ENCODE measurements around the gene STAB2. TPM values are rescaled to one million over a fixed set of nuclear protein-coding genes. Genes with fewer than 3 reads are reported as not detected.

The STAB2 gene
- total and polyA plus RNA-seq, 3 donors from 2014 or later = 1.7 to 15.8 (median 2.7) TPM

- H3K36me3 ChIP-seq (ENCODE audit: low read depth, missing control alignments) = no peaks in the 10 kb centered on the region
- no peaks in the 10 kb centered on the region for H3K27me3 ChIP-seq
- no peak for DNase-seq
- intact Hi-C loops (cut with DNase I; ENCODE audit: low total_unique reads) = no loop called here
- H3K4me1 ChIP-seq = no peaks in the 10 kb centered on the region
- H3K9me3 ChIP-seq = no peaks in the 10 kb centered on the region
- H3K4me3 ChIP-seq = no peak overlapping the region
- H3K27ac ChIP-seq = no peak overlapping the region
- TF ChIP-seq CTCF (IDR thresholded peaks at IDR 0.05) = no peak
- no peak for TF ChIP-seq POLR2A (IDR thresholded peaks at IDR 0.05)
These were observed 120.4 kb downstream of the STAB2 start for GRCh38 chr12:103707446-103707845.

- DNase-seq = no peak
- Histone ChIP-seq H3K9me3 (no peaks in the 10 kb centered on the region), H3K4me3 (no peak overlapping the region), H3K4me1 (no peaks in the 10 kb centered on the region), H3K27ac (no peak overlapping the region), H3K36me3 (ENCODE audit: low read depth, missing control alignments) (no peaks in the 10 kb centered on the region), H3K27me3 (no peaks in the 10 kb centered on the region)
- intact Hi-C loops (cut with DNase I; ENCODE audit: low total_unique reads) = no loop called here
- TF ChIP-seq CTCF (IDR thresholded peaks at IDR 0.05) (no peak), POLR2A (IDR thresholded peaks at IDR 0.05) (no peak)
- 88 to 92% methylated on average over 1 of the region's 1 CpG for WGBS, 2 donors
These were observed 123.5 kb downstream of the STAB2 start for GRCh38 chr12:103710544-103710943.

GRCh38 chr12:103712216-103712615, 125.1 kb downstream of the STAB2 start:
- Histone ChIP-seq H3K4me1 (no peaks in the 10 kb centered on the region), H3K4me3 (no peak overlapping the region), H3K36me3 (ENCODE audit: low read depth, missing control alignments) (no peaks in the 10 kb centered on the region), H3K27me3 (no peaks in the 10 kb centered on the region), H3K9me3 (no peaks in the 10 kb centered on the region), H3K27ac (no peak overlapping the region)
- TF ChIP-seq CTCF (IDR thresholded peaks at IDR 0.05) (no peak), POLR2A (IDR thresholded peaks at IDR 0.05) (no peak)
- WGBS, 2 donors = 80 to 100% methylated on average over 1 to 2 of the region's 2 CpGs
- no peak for DNase-seq
- intact Hi-C loops (cut with DNase I; ENCODE audit: low total_unique reads) = no loop called here

GRCh38 chr12:103715494-103715893, 128.4 kb downstream of the STAB2 start:
- no peaks in the 10 kb centered on the region for H3K9me3 ChIP-seq
- H3K27me3 ChIP-seq = no peaks in the 10 kb centered on the region
- H3K36me3 ChIP-seq (ENCODE audit: low read depth, missing control alignments) = no peaks in the 10 kb centered on the region
- H3K4me1 ChIP-seq = no peaks in the 10 kb centered on the region
- no peak for DNase-seq
- H3K27ac ChIP-seq = no peak overlapping the region
- no peak overlapping the region for H3K4me3 ChIP-seq
- TF ChIP-seq CTCF (IDR thresholded peaks at IDR 0.05) = no peak
- no peak for TF ChIP-seq POLR2A (IDR thresholded peaks at IDR 0.05)
- intact Hi-C loops (cut with DNase I; ENCODE audit: low total_unique reads) = no loop called here
- WGBS, 2 donors = 93 to 94% methylated on average over 4 of the region's 4 CpGs

GRCh38 chr12:103716517-103717196, 129.6 kb downstream of the STAB2 start:
- WGBS, 2 donors = 81 to 84% methylated on average over 6 to 8 of the region's 8 CpGs
- H3K36me3 ChIP-seq (ENCODE audit: low read depth, missing control alignments) = no peaks in the 10 kb centered on the region
- TF ChIP-seq POLR2A (IDR thresholded peaks at IDR 0.05) = no peak
- TF ChIP-seq CTCF (IDR thresholded peaks at IDR 0.05) = no peak
- H3K27me3 ChIP-seq = no peaks in the 10 kb centered on the region
- H3K27ac ChIP-seq = no peak overlapping the region
- no peaks in the 10 kb centered on the region for H3K4me1 ChIP-seq
- no peak overlapping the region for H3K4me3 ChIP-seq
- no peak for DNase-seq
- H3K9me3 ChIP-seq = no peaks in the 10 kb centered on the region
- intact Hi-C loops (cut with DNase I; ENCODE audit: low total_unique reads) = no loop called here
